IMR-90 (cell line): Measurements from ENCODE around the gene RCAN2. TPM values are rescaled to one million over a fixed set of nuclear protein-coding genes. Genes with fewer than 3 reads are reported as not detected.

Experiments used
- ATAC-seq: fragments of 200-7000 bp; cut with Tn5 transposase; 2 replicates; pipeline ENCODE4 v1.9.1; 2020; ENCODE audit warnings: low read depth, mild to moderate bottlenecking, moderate library complexity
- BruUV-seq: library from RNA; stranded (reverse); fragments of 400-500 nt; replicated peaks from 2 replicates; lab custom pipeline; 2021; lab: Mats Ljungman, UMichigan
- CTCF ChIA-PET: fragments of 300-600 bp; formaldehyde crosslinking; extraction: SDS; loops from one replicate; lab custom pipeline; 2021; ENCODE audit warnings: antibody characterized with exemption; lab: Yijun Ruan, JAX
- POLR2A ChIA-PET: fragments of 300-600 bp; sonication (Branson Sonifier 250); formaldehyde crosslinking; loops from one replicate; lab custom pipeline; 2022; ENCODE audit warnings: antibody characterized with exemption; ENCODE audit not compliant: unreplicated experiment; lab: Charles Lee
- DNase-seq: peaks from one replicate; pipeline ENCODE4 v3.0.0; 2013
- H2AFZ ChIP-seq: replicated peaks from 2 replicates; pipeline ENCODE3; 2013; ENCODE audit warnings: low read length, mild to moderate bottlenecking; ENCODE audit not compliant: poor library complexity
- H2AK5ac ChIP-seq: 2 replicates; pipeline ENCODE4 v1.6.1; 2013; ENCODE audit warnings: low read depth, low read length, inconsistent platforms
- H2AK9ac ChIP-seq: replicated peaks from 2 replicates; pipeline ENCODE3; 2013; ENCODE audit warnings: mild to moderate bottlenecking, low read depth, low read length, moderate library complexity; ENCODE audit not compliant: poor library complexity
- H2BK120ac ChIP-seq: 2 replicates; pipeline ENCODE4 v1.6.1; 2013; ENCODE audit warnings: low read depth, low read length, inconsistent platforms
- H2BK15ac ChIP-seq: 3 replicates; pipeline ENCODE4 v1.6.1; 2013; ENCODE audit warnings: low read depth, low read length, inconsistent platforms
- H2BK20ac ChIP-seq: 2 replicates; pipeline ENCODE4 v1.6.1; 2013; ENCODE audit warnings: low read depth, mild to moderate bottlenecking, inconsistent platforms, low read length, moderate library complexity
- H2BK5ac ChIP-seq: 2 replicates; pipeline ENCODE4 v1.6.1; 2013; ENCODE audit warnings: mild to moderate bottlenecking, low read depth, low read length, inconsistent platforms; ENCODE audit not compliant: poor library complexity, severe bottlenecking
- H3K14ac ChIP-seq: replicated peaks from 2 replicates; pipeline ENCODE4 v1.6.1; 2013; ENCODE audit warnings: low read depth, low read length, inconsistent platforms
- H3K18ac ChIP-seq: 2 replicates; pipeline ENCODE4 v1.6.1; 2013; ENCODE audit warnings: low read depth, low read length, control low read depth
- H3K23ac ChIP-seq: 2 replicates; pipeline ENCODE4 v1.6.1; 2013; ENCODE audit warnings: low read depth, low read length, inconsistent platforms
- H3K27ac ChIP-seq: 2 replicates; pipeline ENCODE4 v1.5.1; 2013; ENCODE audit warnings: mild to moderate bottlenecking, control low read depth, low read length; ENCODE audit not compliant: insufficient read depth
- H3K27me3 ChIP-seq: 2 replicates; pipeline ENCODE4 v1.6.1; 2013; ENCODE audit warnings: low read length; ENCODE audit not compliant: control insufficient read depth, insufficient read depth
- H3K36me3 ChIP-seq: 2 replicates; pipeline ENCODE4 v1.6.1; 2013; ENCODE audit warnings: low read length, mixed read lengths; ENCODE audit not compliant: control insufficient read depth, insufficient read depth
- H3K4ac ChIP-seq: 2 replicates; pipeline ENCODE4 v1.6.1; 2013; ENCODE audit warnings: low read depth, low read length, inconsistent platforms
- H3K4me1 ChIP-seq: 2 replicates; pipeline ENCODE4 v1.6.1; 2013; ENCODE audit warnings: low read length, mixed read lengths; ENCODE audit not compliant: control insufficient read depth, insufficient read depth
- H3K4me2 ChIP-seq: 2 replicates; pipeline ENCODE4 v1.6.1; 2013; ENCODE audit warnings: low read depth, mild to moderate bottlenecking, control low read depth, low read length, moderate library complexity
- H3K4me3 ChIP-seq: 2 replicates; pipeline ENCODE4 v1.5.1; 2013; ENCODE audit warnings: low read depth, mild to moderate bottlenecking, control low read depth, low read length, moderate library complexity; ENCODE audit not compliant: insufficient read depth
- H3K56ac ChIP-seq: 2 replicates; pipeline ENCODE4 v1.6.1; 2013; ENCODE audit warnings: low read length, inconsistent platforms; ENCODE audit not compliant: insufficient read depth; ENCODE audit errors: extremely low read depth
- H3K79me1 ChIP-seq, 2 experiments: 2 replicates each; pipeline ENCODE4 v1.6.1; 2013; ENCODE audit warnings: low read length in 2 of 2, inconsistent platforms in 1 of 2, low read depth in 1 of 2
- H3K9ac ChIP-seq: 2 replicates; pipeline ENCODE4 v1.6.1; 2013; ENCODE audit warnings: low read depth, low read length, control low read depth
- H3K9me1 ChIP-seq: 2 replicates; pipeline ENCODE4 v1.6.1; 2013; ENCODE audit warnings: low read length, inconsistent platforms; ENCODE audit not compliant: insufficient read depth
- H3K9me3 ChIP-seq: 2 replicates; pipeline ENCODE4 v1.6.1; 2013; ENCODE audit warnings: low read length; ENCODE audit not compliant: control insufficient read depth, insufficient read depth
- H4K20me1 ChIP-seq: 2 replicates; pipeline ENCODE4 v1.6.1; 2013; ENCODE audit warnings: low read length, inconsistent platforms; ENCODE audit not compliant: insufficient read depth
- H4K5ac ChIP-seq: 2 replicates; pipeline ENCODE4 v1.6.1; 2013; ENCODE audit warnings: mild to moderate bottlenecking, low read depth, low read length, control low read depth
- H4K8ac ChIP-seq, 2 experiments: 2 replicates each; pipeline ENCODE4 v1.6.1; 2013; ENCODE audit warnings: low read depth in 2 of 2, low read length in 2 of 2, control low read depth in 1 of 2, inconsistent platforms in 1 of 2
- H4K91ac ChIP-seq: 2 replicates; pipeline ENCODE4 v1.6.1; 2013; ENCODE audit warnings: low read depth, low read length, inconsistent platforms; ENCODE audit not compliant: insufficient read depth
- CEBPB ChIP-seq: IDR thresholded peaks from 2 replicates; pipeline ENCODE4 v1.6.1; 2012; ENCODE audit warnings: low read depth, low read length, improper control_type of control experiment
- FOS ChIP-seq: fragments of 150-350 bp; IDR thresholded peaks from 2 replicates; pipeline ENCODE4 v1.6.1; 2016; ENCODE audit warnings: low read depth, low read length
- USF2 ChIP-seq: fragments of 150-350 bp; IDR thresholded peaks from 2 replicates; pipeline ENCODE4 v1.6.1; 2017; ENCODE audit warnings: mild to moderate bottlenecking, antibody characterized with exemption, low read length, low read depth
- WGBS, 2 experiments: methylation state at CpG; one replicate each; pipeline versions ENCODE4 v1.1.5 to v1.1.7; 2013; ENCODE audit warnings: missing lambda C conversion rate in 2 of 2; ENCODE audit not compliant: insufficient read length in 1 of 2; ENCODE audit errors: extremely low coverage in 2 of 2; 5-methylcytosine and 5-hydroxymethylcytosine counted together
- dilution Hi-C: fragments of 300-500 bp; cut with HindIII; formaldehyde crosslinking; loops from one replicate; pipeline ENCODE4 v1.14.3; 2018; ENCODE audit warnings: low sequenced_read_pairs; ENCODE audit not compliant: unreplicated experiment
- in situ Hi-C: fragments of 300-500 bp; cut with MboI; formaldehyde crosslinking; loops from 3 replicates; pipeline ENCODE4 v1.14.3; 2019; ENCODE audit warnings: low sequenced_read_pairs, inconsistent platforms, mixed read lengths
- intact Hi-C: fragments of 100-400 bp; cut with micrococcal nuclease; formaldehyde crosslinking; loops from 2 replicates; pipeline ENCODE4 v1.10.0; 2022
- polyA plus RNA-seq, 3 experiments: library from polyadenylated mRNA; depleted of rRNA; stranded (reverse); fragments of >200 nt; gene quantifications; 2 replicates each; pipeline ENCODE4 v1.2.3, GENCODE V29; 2012; ENCODE audit warnings: low replicate concordance in 1 of 3
- total RNA-seq: library from RNA; depleted of rRNA; stranded (reverse); fragments of >200 nt; gene quantifications from 2 replicates; pipeline ENCODE4 v1.2.3, GENCODE V29; 2012

The RCAN2 gene
- total and polyA plus RNA-seq, 2 of the 4 experiments (the other 2 are of a cell fraction), result 1.3 to 1.8 TPM

DNA sequence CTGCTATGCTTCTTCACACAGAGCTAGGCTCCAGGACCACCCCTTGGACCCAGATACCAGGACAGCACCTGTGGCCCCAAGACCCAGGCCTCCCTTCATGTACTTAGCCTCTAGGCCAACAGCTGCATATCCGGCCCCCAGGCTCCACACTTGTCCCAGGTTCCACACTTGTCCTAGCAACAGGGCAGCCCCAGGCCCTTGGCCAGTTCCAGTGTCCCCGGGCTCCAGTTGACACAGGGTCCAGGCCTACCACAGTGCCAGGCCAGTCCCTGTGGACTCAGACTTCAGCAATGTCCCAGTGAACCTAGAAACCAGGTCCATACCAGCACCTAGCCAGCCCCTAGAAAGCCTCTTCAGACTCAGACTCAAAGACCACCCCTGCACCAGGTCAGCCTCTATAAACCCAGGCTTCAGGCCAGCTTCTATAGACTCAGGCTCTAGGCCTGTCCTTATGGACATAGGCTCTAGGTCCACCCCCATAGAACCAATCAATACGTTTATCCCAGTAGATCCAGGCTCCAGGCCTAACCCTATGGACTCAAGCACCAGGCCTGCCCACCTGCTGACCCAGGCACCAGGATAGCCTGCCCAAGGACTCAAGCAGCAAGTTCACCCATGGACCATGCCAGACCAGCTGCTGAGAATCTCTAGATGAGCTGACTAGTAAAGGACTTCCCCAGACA is 46.3 kb downstream of the RCAN2 start:
- no TSS peak for BruUV-seq
- no peaks in the 10 kb centered on the region for H3K36me3 ChIP-seq
- H3K18ac ChIP-seq, result no peak overlapping the region
- H4K5ac ChIP-seq, result no peak overlapping the region
- DNase-seq, result no peak
- no peaks in the 10 kb centered on the region for H3K79me1 ChIP-seq
- 37% methylated on average over 2 of the region's 3 CpGs; no CpG with 5 or more reads in 1 of the 2 experiments for WGBS, 2 experiments
- H3K9ac ChIP-seq, result no peak overlapping the region
- no peak overlapping the region for H4K91ac ChIP-seq
- H3K4me1 ChIP-seq, result no peaks in the 10 kb centered on the region; the same call in 1 of the 2 replicates
- H2AK5ac ChIP-seq, result no peak overlapping the region
- H3K23ac ChIP-seq, result no peak overlapping the region
- H3K4me2 ChIP-seq, result no peak overlapping the region
- dilution Hi-C loops, result no loop called here
- ChIA-PET POLR2A (no interaction called here), CTCF (no interaction called here)
- H3K27ac ChIP-seq, result no peak overlapping the region
- no peaks in the 10 kb centered on the region for H4K20me1 ChIP-seq
- no peak overlapping the region for H3K56ac ChIP-seq
- H2BK15ac ChIP-seq, result no peak overlapping the region
- no peak overlapping the region for H2AFZ ChIP-seq
- H3K9me1 ChIP-seq, result no peaks in the 10 kb centered on the region
- TF ChIP-seq CEBPB, result no peak
- no peak for TF ChIP-seq FOS
- TF ChIP-seq USF2, result no peak
- no peak overlapping the region for H4K8ac ChIP-seq
- intact Hi-C loops, result no loop called here
- no peak overlapping the region for H2BK20ac ChIP-seq
- ATAC-seq, result no peak
- H3K4me3 ChIP-seq, result no peak overlapping the region
- no peaks in the 10 kb centered on the region for H3K27me3 ChIP-seq
- H3K9me3 ChIP-seq, result no peaks in the 10 kb centered on the region
- no peak overlapping the region for H3K4ac ChIP-seq
- in situ Hi-C loops, result no loop called here
- no peak overlapping the region for H3K14ac ChIP-seq
- no peak overlapping the region for H2AK9ac ChIP-seq
- H2BK120ac ChIP-seq, result no peak overlapping the region
- no peak overlapping the region for H2BK5ac ChIP-seq
